ENCODE data around the gene SLC6A19. TPM values are rescaled to one million over a fixed set of nuclear protein-coding genes. Genes with fewer than 3 reads are reported as not detected.

Gene SLC6A19
- total RNA-seq, 1 experiment from 2014 or later: 0.04 TPM

GRCh38 chr5:1171340-1171941 lies 30.0 kb upstream of the SLC6A19 start:
- Mint-ChIP-seq H3K36me3 (no peaks in the 10 kb centered on the region), H3K4me1 (peaks cover 2% of the 10 kb centered on the region; the same call in 1 of the 2 replicates), H3K4me3 (no peak overlapping the region), H3K9me3 (peaks cover 6% of the 10 kb centered on the region), H3K27me3 (ENCODE audit: low read depth) (peaks cover 3% of the 10 kb centered on the region; the same call in 1 of the 2 replicates), H3K27ac (no peak overlapping the region)
- ChIA-PET POLR2A (no interaction called here), CTCF (interaction anchor here (1.8 kb wide), 1 partner anchor 181 kb away, joined by 5 read pairs; no protein-coding TSS in a partner anchor)
- ATAC-seq (no peak), DNase-seq (ENCODE audit: low spot score) (no peak)
- TF ChIP-seq FOXJ3 (CRISPR knock-in tag; IDR thresholded peaks at IDR 0.05; ENCODE audit: borderline replicate concordance) (no peak), FOXP1 (CRISPR knock-in tag; IDR thresholded peaks at IDR 0.05; ENCODE audit: borderline replicate concordance) (no peak), STAT6 (CRISPR knock-in tag; conservative IDR thresholded peaks at IDR 0.05; ENCODE audit: low read depth) (no peak), PRRX2 (CRISPR knock-in tag; IDR thresholded peaks at IDR 0.05) (no peak), ZNF232 (CRISPR knock-in tag; IDR thresholded peaks at IDR 0.05) (no peak), KAT7 (CRISPR knock-in tag; IDR thresholded peaks at IDR 0.05; ENCODE audit: borderline replicate concordance) (no peak)

- no peaks in the 10 kb centered on the region for H3K36me3 Mint-ChIP-seq
- no peak overlapping the region for H3K4me3 Mint-ChIP-seq
- H3K4me1 Mint-ChIP-seq: peaks cover 2% of the 10 kb centered on the region; the same call in 1 of the 2 replicates
- ChIA-PET CTCF (interaction anchor here (1.3 to 3.1 kb wide), 5 partner anchors 32 to 249 kb away, joined by 4 to 23 read pairs (median 5); no protein-coding TSS in a partner anchor), POLR2A (no interaction called here)
- H3K27me3 Mint-ChIP-seq (ENCODE audit: low read depth): peaks cover 3% of the 10 kb centered on the region; the same call in 1 of the 2 replicates
- DNase-seq (ENCODE audit: low spot score) (no peak), ATAC-seq (no peak)
- no peak overlapping the region for H3K27ac Mint-ChIP-seq
- TF ChIP-seq MLX (CRISPR knock-in tag; IDR thresholded peaks at IDR 0.05): no peak
- TF ChIP-seq ELF4 (CRISPR knock-in tag; IDR thresholded peaks at IDR 0.05; ENCODE audit: low read depth): no peak
- no peak for TF ChIP-seq ZNF219 (CRISPR knock-in tag; IDR thresholded peaks at IDR 0.05; ENCODE audit: borderline replicate concordance)
- TF ChIP-seq TEAD1 (CRISPR knock-in tag; IDR thresholded peaks at IDR 0.05): no peak
- TF ChIP-seq CBFB (CRISPR knock-in tag; IDR thresholded peaks at IDR 0.05; ENCODE audit: low read depth): no peak
- TF ChIP-seq E2F5 (CRISPR knock-in tag; IDR thresholded peaks at IDR 0.05): no peak
- no peak for TF ChIP-seq GTF2I (CRISPR knock-in tag; conservative IDR thresholded peaks at IDR 0.05)
- TF ChIP-seq IRF1 (CRISPR knock-in tag; IDR thresholded peaks at IDR 0.05): no peak
- no peak for TF ChIP-seq ATF3 (CRISPR knock-in tag; conservative IDR thresholded peaks at IDR 0.05)
- TF ChIP-seq ZNF263 (CRISPR knock-in tag; IDR thresholded peaks at IDR 0.05; ENCODE audit: low read depth): no peak
- TF ChIP-seq ZNF425 (CRISPR knock-in tag; conservative IDR thresholded peaks at IDR 0.05): no peak
- TF ChIP-seq ETV6 (CRISPR knock-in tag; IDR thresholded peaks at IDR 0.05): no peak
- peaks cover 6% of the 10 kb centered on the region for H3K9me3 Mint-ChIP-seq
These were observed 29.3 kb upstream of the SLC6A19 start for GRCh38 chr5:1172007-1172581.
